WTC11 (cell line): ENCODE measurements around the gene FHOD3. TPM values are rescaled to one million over a fixed set of nuclear protein-coding genes. Genes with fewer than 3 reads are reported as not detected.

Source experiments
- ATAC-seq: fragments of 200-7000 bp; cut with Tn5 transposase; 2 replicates; pipeline ENCODE4 v1.10.0; 2021; ENCODE audit warnings: mild to moderate bottlenecking, moderate library complexity
- CTCF ChIA-PET: fragments of 300-600 bp; sonication (Branson Sonifier 250); formaldehyde crosslinking; loops from one replicate; lab custom pipeline; 2021; ENCODE audit warnings: antibody characterized with exemption; lab: Charles Lee
- POLR2A ChIA-PET: fragments of 350-600 bp; sonication (Branson Sonifier 250); formaldehyde crosslinking; loops from one replicate; lab custom pipeline; 2021; ENCODE audit warnings: antibody characterized with exemption; lab: Charles Lee
- DNase-seq: peaks from one replicate; pipeline ENCODE4 v3.0.0; 2021; ENCODE audit warnings: low spot score
- H3K27ac Mint-ChIP-seq: 2 replicates; pipeline ENCODE4 v1.8.0; 2021; ENCODE audit warnings: mixed read lengths
- H3K27me3 Mint-ChIP-seq: 2 replicates; pipeline ENCODE4 v1.8.0; 2021; ENCODE audit warnings: low read depth, mild to moderate bottlenecking, moderate library complexity, mixed read lengths
- H3K36me3 Mint-ChIP-seq: 2 replicates; pipeline ENCODE4 v1.8.0; 2021; ENCODE audit warnings: mixed read lengths
- H3K4me1 Mint-ChIP-seq: 2 replicates; pipeline ENCODE4 v1.8.0; 2022; ENCODE audit warnings: mixed read lengths
- H3K4me3 Mint-ChIP-seq: 2 replicates; pipeline ENCODE4 v1.8.0; 2021; ENCODE audit warnings: mild to moderate bottlenecking, moderate library complexity, mixed read lengths
- H3K9me3 Mint-ChIP-seq: 2 replicates; pipeline ENCODE4 v1.8.0; 2021; ENCODE audit warnings: mixed read lengths
- ATF2 ChIP-seq: sonication (generic); formaldehyde crosslinking; IDR thresholded peaks from 2 replicates; pipeline ENCODE4 v1.8.1; 2022; ENCODE audit warnings: low read depth, missing genetic modification reagents, borderline replicate concordance
- ATF6 ChIP-seq: sonication (generic); formaldehyde crosslinking; IDR thresholded peaks from 2 replicates; pipeline ENCODE4 v1.8.1; 2023; ENCODE audit warnings: mild to moderate bottlenecking, missing genetic modification reagents
- CREB1 ChIP-seq: sonication (generic); formaldehyde crosslinking; IDR thresholded peaks from 2 replicates; pipeline ENCODE4 v1.8.0; 2023; ENCODE audit warnings: mild to moderate bottlenecking, missing genetic modification reagents
- CREM ChIP-seq: sonication (generic); formaldehyde crosslinking; IDR thresholded peaks from 2 replicates; pipeline ENCODE4 v1.8.1; 2022; ENCODE audit warnings: mild to moderate bottlenecking, missing genetic modification reagents, moderate library complexity
- E2F1 ChIP-seq: sonication (generic); formaldehyde crosslinking; IDR thresholded peaks from 2 replicates; pipeline ENCODE4 v1.8.0; 2022; ENCODE audit warnings: mild to moderate bottlenecking, missing genetic modification reagents
- E2F5 ChIP-seq: sonication (generic); formaldehyde crosslinking; IDR thresholded peaks from 2 replicates; pipeline ENCODE4 v1.8.1; 2022; ENCODE audit warnings: mild to moderate bottlenecking, moderate library complexity, missing genetic modification reagents
- ETV6 ChIP-seq: sonication (generic); formaldehyde crosslinking; IDR thresholded peaks from 2 replicates; pipeline ENCODE4 v1.8.1; 2022; ENCODE audit warnings: mild to moderate bottlenecking, missing genetic modification reagents
- FOXP1 ChIP-seq: sonication (generic); formaldehyde crosslinking; IDR thresholded peaks from 2 replicates; pipeline ENCODE4 v1.8.0; 2022; ENCODE audit warnings: missing genetic modification reagents, mild to moderate bottlenecking, moderate library complexity, borderline replicate concordance
- HMGA2 ChIP-seq: fragments of 250-450 bp; sonication (Bioruptor Pico); IDR thresholded peaks from 2 replicates; pipeline ENCODE4 v1.4.0; 2021; ENCODE audit warnings: mild to moderate bottlenecking, moderate library complexity
- IRF1 ChIP-seq: sonication (generic); formaldehyde crosslinking; IDR thresholded peaks from 2 replicates; pipeline ENCODE4 v1.8.0; 2023; ENCODE audit warnings: missing genetic modification reagents
- MAX ChIP-seq: sonication (generic); formaldehyde crosslinking; IDR thresholded peaks from 2 replicates; pipeline ENCODE4 v1.8.0; 2022; ENCODE audit warnings: mild to moderate bottlenecking, missing genetic modification reagents
- MLX ChIP-seq: sonication (generic); formaldehyde crosslinking; IDR thresholded peaks from 2 replicates; pipeline ENCODE4 v1.8.1; 2023; ENCODE audit warnings: mild to moderate bottlenecking, missing genetic modification reagents, moderate library complexity
- OVOL2 ChIP-seq: fragments of 250-450 bp; sonication (Bioruptor Pico); IDR thresholded peaks from 2 replicates; pipeline ENCODE4 v1.9.0; 2021; ENCODE audit warnings: mild to moderate bottlenecking, borderline replicate concordance
- SMAD3 ChIP-seq: sonication (generic); formaldehyde crosslinking; IDR thresholded peaks from 2 replicates; pipeline ENCODE4 v1.8.0; 2022; ENCODE audit warnings: missing genetic modification reagents, mild to moderate bottlenecking, borderline replicate concordance
- ZNF317 ChIP-seq: sonication (generic); formaldehyde crosslinking; IDR thresholded peaks from 2 replicates; pipeline ENCODE4 v1.8.1; 2023; ENCODE audit warnings: low read depth, mild to moderate bottlenecking, moderate library complexity, missing genetic modification reagents, borderline replicate concordance
- total RNA-seq: library from RNA; stranded (reverse); gene quantifications from 3 replicates; pipeline ENCODE4 v1.2.3, GENCODE V29; 2021
- TF ChIP-seq, protein P1 (sequence below): fragments of 250-450 bp; sonication (Bioruptor Pico); IDR thresholded peaks from 2 replicates; pipeline ENCODE4 v1.8.0; 2021; ENCODE audit warnings: mild to moderate bottlenecking
- TF ChIP-seq, protein P2 (sequence below): sonication (generic); formaldehyde crosslinking; IDR thresholded peaks from 2 replicates; pipeline ENCODE4 v1.8.1; 2022; ENCODE audit warnings: low read depth, mild to moderate bottlenecking, moderate library complexity, missing genetic modification reagents, borderline replicate concordance
- TF ChIP-seq, protein P3 (sequence below): sonication (generic); formaldehyde crosslinking; IDR thresholded peaks from 2 replicates; pipeline ENCODE4 v1.8.0; 2022; ENCODE audit warnings: mild to moderate bottlenecking, missing genetic modification reagents

Gene FHOD3
- total RNA-seq, 1 experiment from 2014 or later, result 3.8 TPM

GRCh38 chr18:36503477-36503876 is 206.0 kb downstream of the FHOD3 start (continued):
- TF ChIP-seq E2F5 (CRISPR knock-in tag) (no peak), MLX (CRISPR knock-in tag) (no peak), E2F1 (CRISPR knock-in tag) (no peak), FOXP1 (CRISPR knock-in tag) (no peak), SMAD3 (CRISPR knock-in tag) (no peak), ETV6 (no peak), ATF6 (CRISPR knock-in tag) (no peak)
- TF ChIP-seq, protein P1, sequence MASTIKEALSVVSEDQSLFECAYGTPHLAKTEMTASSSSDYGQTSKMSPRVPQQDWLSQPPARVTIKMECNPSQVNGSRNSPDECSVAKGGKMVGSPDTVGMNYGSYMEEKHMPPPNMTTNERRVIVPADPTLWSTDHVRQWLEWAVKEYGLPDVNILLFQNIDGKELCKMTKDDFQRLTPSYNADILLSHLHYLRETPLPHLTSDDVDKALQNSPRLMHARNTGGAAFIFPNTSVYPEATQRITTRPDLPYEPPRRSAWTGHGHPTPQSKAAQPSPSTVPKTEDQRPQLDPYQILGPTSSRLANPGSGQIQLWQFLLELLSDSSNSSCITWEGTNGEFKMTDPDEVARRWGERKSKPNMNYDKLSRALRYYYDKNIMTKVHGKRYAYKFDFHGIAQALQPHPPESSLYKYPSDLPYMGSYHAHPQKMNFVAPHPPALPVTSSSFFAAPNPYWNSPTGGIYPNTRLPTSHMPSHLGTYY (CRISPR knock-in tag), result no peak

DNA sequence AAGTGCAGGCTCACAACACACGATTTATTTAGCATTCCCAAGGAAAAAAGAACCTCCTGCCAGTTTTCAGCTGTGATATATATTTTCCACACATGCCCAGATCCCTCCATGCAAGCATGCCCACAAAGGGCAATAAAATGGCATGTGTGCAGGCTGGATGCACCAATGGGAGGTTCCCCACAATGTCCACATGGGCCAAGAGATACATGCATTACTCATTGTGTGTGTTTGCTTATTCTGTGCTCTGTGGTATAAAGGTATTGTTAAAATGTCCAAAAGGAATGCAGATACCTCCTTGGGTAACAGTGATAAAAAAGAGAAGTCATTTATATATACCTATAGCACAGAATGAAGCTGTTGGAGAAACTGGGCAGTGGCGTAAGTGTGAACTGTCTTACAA is 207.4 kb downstream of the FHOD3 start:
- DNase-seq, result no peak

More for the DNA sequence above, 207.4 kb downstream of the FHOD3 start:
- H3K4me3 Mint-ChIP-seq, result no peak overlapping the region
- TF ChIP-seq HMGA2 (CRISPR knock-in tag), result no peak
- no peak for TF ChIP-seq ZNF317 (CRISPR knock-in tag)
- TF ChIP-seq OVOL2 (CRISPR knock-in tag), result no peak
- no peak for TF ChIP-seq MAX (CRISPR knock-in tag)
- no peak for TF ChIP-seq ATF6 (CRISPR knock-in tag)
- no peak for TF ChIP-seq IRF1 (CRISPR knock-in tag)
- TF ChIP-seq, protein P2, sequence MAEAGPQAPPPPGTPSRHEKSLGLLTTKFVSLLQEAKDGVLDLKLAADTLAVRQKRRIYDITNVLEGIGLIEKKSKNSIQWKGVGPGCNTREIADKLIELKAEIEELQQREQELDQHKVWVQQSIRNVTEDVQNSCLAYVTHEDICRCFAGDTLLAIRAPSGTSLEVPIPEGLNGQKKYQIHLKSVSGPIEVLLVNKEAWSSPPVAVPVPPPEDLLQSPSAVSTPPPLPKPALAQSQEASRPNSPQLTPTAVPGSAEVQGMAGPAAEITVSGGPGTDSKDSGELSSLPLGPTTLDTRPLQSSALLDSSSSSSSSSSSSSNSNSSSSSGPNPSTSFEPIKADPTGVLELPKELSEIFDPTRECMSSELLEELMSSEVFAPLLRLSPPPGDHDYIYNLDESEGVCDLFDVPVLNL (CRISPR knock-in tag), result no peak
- TF ChIP-seq ATF2 (CRISPR knock-in tag), result no peak
- no peak for TF ChIP-seq SMAD3 (CRISPR knock-in tag)
- no peak for TF ChIP-seq CREM (CRISPR knock-in tag)
- no peak for TF ChIP-seq E2F5 (CRISPR knock-in tag)
- TF ChIP-seq, protein P3, sequence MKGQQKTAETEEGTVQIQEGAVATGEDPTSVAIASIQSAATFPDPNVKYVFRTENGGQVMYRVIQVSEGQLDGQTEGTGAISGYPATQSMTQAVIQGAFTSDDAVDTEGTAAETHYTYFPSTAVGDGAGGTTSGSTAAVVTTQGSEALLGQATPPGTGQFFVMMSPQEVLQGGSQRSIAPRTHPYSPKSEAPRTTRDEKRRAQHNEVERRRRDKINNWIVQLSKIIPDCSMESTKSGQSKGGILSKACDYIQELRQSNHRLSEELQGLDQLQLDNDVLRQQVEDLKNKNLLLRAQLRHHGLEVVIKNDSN (CRISPR knock-in tag), result no peak
- no peak for TF ChIP-seq CREB1 (CRISPR knock-in tag)
- no peaks in the 10 kb centered on the region for H3K27me3 Mint-ChIP-seq
- CTCF ChIA-PET, result no interaction called here
- no peaks in the 10 kb centered on the region for H3K36me3 Mint-ChIP-seq
- H3K27ac Mint-ChIP-seq, result no peak overlapping the region
- peaks cover 4% of the 10 kb centered on the region for H3K9me3 Mint-ChIP-seq
- H3K4me1 Mint-ChIP-seq, result 0 out of 2 replicates have a peak, but pooled peaks cover 3% of the 10 kb centered on the region
- POLR2A ChIA-PET, result no interaction called here
- no peak for ATAC-seq
